ENCODE results near the gene SLC66A2. TPM values are rescaled to one million over a fixed set of nuclear protein-coding genes. Genes with fewer than 3 reads are reported as not detected.

The SLC66A2 gene
- total and polyA plus RNA-seq, 10 of the 15 experiments (the other 5 are each of a cell fraction or from before 2014, with no cell fraction given) = 0.69 to 42.5 (median 14.8) TPM

DNA sequence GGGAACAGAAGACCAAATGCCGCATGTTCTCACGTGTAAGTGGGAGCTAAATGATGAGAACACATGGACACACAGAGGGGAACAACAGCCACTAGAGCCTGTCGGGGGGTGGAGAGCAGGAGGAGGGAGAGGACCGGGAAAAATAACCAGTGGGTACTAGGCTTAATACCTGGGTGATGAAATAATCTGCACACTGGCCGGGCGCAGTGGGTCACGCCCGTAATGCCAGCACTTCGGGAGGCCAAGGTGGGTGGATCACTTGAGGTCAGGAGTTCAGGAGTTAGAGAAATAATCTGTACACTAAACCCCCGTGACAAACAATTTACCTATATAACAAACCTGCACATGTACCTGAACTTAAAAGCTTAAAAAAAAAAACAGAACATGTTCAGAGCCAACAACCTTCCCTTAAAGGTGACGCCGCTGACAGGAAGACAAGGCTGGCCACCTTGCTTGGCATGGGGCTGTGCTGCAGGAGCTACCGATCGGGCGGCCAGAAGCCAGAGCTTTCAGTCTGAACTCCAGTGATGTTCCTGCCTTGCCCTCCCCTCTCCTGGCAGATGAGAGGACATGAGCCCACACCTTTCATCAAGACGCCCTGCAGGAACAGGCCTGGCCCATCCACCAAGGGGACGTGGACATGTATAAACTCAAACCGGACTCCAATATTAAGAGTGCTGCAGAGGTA lies 11.2 kb downstream of the SLC66A2 start:
- SMC1A ChIA-PET (ENCODE audit: uncharacterized antibody, unreplicated experiment) = no interaction called here
- POLR2A ChIA-PET = no interaction called here
- FAIRE-seq (no peak), ATAC-seq (no peak), DNase-seq (ENCODE audit: low read depth, low spot score) (no peak)
- Histone ChIP-seq H3K27ac (ENCODE audit: control insufficient read depth, insufficient read depth) (no peak overlapping the region), H3K4me3 (no peak overlapping the region), H3K4me1 (ENCODE audit: control insufficient read depth, insufficient read depth, low read length) (peaks cover 15% of the 10 kb centered on the region), H3K4me2 (ENCODE audit: control insufficient read depth, insufficient read depth) (no peak overlapping the region), H3K36me3 (ENCODE audit: control insufficient read depth in 2 of 2, insufficient read depth in 2 of 2, low read length in 1 of 2) (peaks cover 12 to 16% of the 10 kb centered on the region in 2 experiments), H3K79me2 (ENCODE audit: control insufficient read depth, insufficient read depth, low read length) (peaks cover 5% of the 10 kb centered on the region), H3K9ac (ENCODE audit: control insufficient read depth, insufficient read depth, low read length) (no peak overlapping the region), H4K20me1 (ENCODE audit: control insufficient read depth, insufficient read depth) (no peaks in the 10 kb centered on the region), H2AFZ (ENCODE audit: control insufficient read depth, low read depth, low read length) (no peak overlapping the region), H3K9me3 (replicated peaks; ENCODE audit: control insufficient read depth, insufficient read depth, low read length) (peaks cover 3% of the 10 kb centered on the region; the same call in 1 of the 3 replicates), H3K27me3 (replicated peaks in 1 of 2; ENCODE audit: control insufficient read depth in 2 of 2, insufficient read depth in 2 of 2, low read length in 1 of 2) (no peaks in the 10 kb centered on the region)
- intact Hi-C loops (cut with micrococcal nuclease; ENCODE audit: unreplicated experiment) (no loop called here), in situ Hi-C loops (cut with MboI) (no loop called here)
- RAD21 ChIA-PET (ENCODE audit: unreplicated experiment) = no interaction called here
- BruUV-seq (replicated peaks) = no TSS peak
- CTCF ChIA-PET = no interaction called here
- WGBS (ENCODE audit: insufficient coverage, insufficient replicate concordance, low lambda C conversion rate, missing lambda C conversion rate) = 98% methylated on average over 18 of the region's 18 CpGs
- no peak for TF ChIP-seq USF2 (IDR thresholded peaks at IDR 0.05; ENCODE audit: borderline replicate concordance, low read depth, low read length)
- no peak for TF ChIP-seq ATF7 (IDR thresholded peaks at IDR 0.05; ENCODE audit: low read depth)
- no peak for TF ChIP-seq CREM (IDR thresholded peaks at IDR 0.05; ENCODE audit: low read depth)
- TF ChIP-seq, protein P1, sequence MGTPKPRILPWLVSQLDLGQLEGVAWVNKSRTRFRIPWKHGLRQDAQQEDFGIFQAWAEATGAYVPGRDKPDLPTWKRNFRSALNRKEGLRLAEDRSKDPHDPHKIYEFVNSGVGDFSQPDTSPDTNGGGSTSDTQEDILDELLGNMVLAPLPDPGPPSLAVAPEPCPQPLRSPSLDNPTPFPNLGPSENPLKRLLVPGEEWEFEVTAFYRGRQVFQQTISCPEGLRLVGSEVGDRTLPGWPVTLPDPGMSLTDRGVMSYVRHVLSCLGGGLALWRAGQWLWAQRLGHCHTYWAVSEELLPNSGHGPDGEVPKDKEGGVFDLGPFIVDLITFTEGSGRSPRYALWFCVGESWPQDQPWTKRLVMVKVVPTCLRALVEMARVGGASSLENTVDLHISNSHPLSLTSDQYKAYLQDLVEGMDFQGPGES (IDR thresholded peaks at IDR 0.05) = no peak
- no peak for TF ChIP-seq EGR1 (IDR thresholded peaks at IDR 0.05; ENCODE audit: borderline replicate concordance in 1 of 2, low read depth in 2 of 2, low read length in 2 of 2)
- no peak for TF ChIP-seq BHLHE40 (IDR thresholded peaks at IDR 0.05; ENCODE audit: borderline replicate concordance in 1 of 2, low read depth in 2 of 2, low read length in 1 of 2)
- no peak for TF ChIP-seq ATF2 (IDR thresholded peaks at IDR 0.05; ENCODE audit: low read length)
- TF ChIP-seq ZNF217 (IDR thresholded peaks at IDR 0.05) = no peak
- no peak for TF ChIP-seq MXI1 (IDR thresholded peaks at IDR 0.05; ENCODE audit: low read depth, low read length)

All from GM12878 (cell line).